ENCODE results near the gene ITGBL1.

ITGBL1 gene

DNA sequence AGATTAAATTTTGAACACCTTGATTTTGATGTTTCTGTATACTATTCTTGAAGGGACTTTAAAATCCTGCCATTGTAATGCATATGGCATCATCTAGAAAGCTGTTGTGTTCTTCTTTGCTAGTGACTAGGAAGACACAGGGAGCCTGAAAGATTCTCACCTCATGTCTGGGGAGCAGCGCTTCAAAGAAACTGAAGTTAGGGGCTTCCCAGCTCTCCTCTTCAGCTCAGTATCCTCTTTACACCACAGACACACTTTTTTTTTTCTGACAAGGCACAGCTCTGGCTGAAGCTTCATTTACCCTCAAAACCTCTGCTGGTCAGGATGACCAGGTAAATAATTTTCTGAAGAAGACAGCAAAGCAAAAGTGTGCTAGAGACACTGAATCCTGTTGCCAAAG is 255.6 kb downstream of the ITGBL1 start:
- in situ Hi-C loops (cut with MboI; ENCODE audit: low pct_unique_long_range_greater_than_20kb, low sequenced_read_pairs): no loop called here
- DNase-seq: no peak

DNA sequence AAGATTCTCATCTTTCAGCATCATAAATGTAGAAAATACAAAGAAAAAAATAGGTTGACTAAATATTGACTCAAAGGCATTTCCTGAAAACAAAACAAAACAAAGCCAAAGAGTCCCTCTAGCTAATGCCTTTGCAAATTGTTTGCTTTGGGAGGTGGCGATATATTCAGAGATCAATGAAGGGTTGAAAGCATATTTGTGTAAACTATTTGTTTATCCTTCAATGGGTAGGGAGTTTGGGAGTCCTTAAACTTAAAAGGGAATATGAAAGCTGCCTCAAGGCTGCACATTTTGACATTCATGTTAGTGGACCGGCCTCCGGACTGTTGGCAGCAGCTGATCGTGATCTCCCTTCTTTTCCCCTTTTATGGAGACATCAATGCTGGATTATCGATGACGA is 257.5 kb downstream of the ITGBL1 start:
- no peak for DNase-seq
- in situ Hi-C loops (cut with MboI; ENCODE audit: low pct_unique_long_range_greater_than_20kb, low sequenced_read_pairs): no loop called here

DNA sequence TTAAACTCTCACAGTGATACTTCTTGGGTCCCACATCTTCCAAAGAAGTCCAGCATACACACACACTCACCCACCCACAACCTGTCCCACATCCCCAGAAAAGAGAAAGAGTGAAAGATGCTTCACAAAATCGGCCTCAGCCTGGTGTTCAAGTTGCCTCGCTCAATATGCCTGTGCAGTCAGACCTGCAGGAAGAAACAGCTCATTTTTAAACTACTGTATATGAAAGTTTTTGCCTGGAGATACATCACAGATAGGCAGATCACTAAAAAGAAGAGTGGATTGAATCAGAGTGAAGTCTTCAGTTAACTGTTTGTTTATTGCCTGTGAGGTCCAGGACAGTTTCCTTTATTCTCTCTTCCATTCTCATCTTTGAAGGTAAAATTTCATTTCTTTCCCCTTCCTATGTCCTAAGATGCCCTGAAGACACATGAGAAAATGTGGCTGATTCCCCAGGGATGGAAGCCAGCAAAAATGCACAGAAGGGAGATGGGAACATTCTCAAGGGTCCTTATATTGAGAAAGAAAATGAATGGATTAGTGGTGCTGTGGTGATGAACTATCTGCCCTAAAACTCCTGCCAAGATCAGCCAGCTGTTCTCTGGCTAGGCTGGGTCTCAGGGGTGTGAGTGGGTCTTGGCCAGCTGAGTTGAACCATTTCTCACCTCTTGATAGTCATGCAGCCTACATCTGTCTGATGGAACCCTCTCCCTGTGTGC is 259.0 kb downstream of the ITGBL1 start:
- in situ Hi-C loops (cut with MboI; ENCODE audit: low pct_unique_long_range_greater_than_20kb, low sequenced_read_pairs): no loop called here
- DNase-seq: no peak

DNA sequence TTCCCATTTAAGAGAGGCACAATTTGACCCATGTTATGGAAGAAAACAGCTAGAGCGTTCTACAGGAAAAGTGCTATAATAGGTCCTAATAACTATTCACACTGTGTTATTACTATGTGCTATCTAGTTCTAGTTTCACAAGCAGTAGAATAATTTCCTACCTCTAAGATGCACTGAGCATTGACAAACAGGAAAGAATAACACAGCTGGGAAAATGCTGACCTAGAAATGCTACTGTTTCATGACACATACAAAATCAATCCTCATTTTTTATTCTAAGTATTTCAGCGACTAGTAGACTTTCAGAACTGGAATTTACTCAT is 259.5 kb downstream of the ITGBL1 start:
- DNase-seq: no peak
- in situ Hi-C loops (cut with MboI; ENCODE audit: low pct_unique_long_range_greater_than_20kb, low sequenced_read_pairs): no loop called here

DNA sequence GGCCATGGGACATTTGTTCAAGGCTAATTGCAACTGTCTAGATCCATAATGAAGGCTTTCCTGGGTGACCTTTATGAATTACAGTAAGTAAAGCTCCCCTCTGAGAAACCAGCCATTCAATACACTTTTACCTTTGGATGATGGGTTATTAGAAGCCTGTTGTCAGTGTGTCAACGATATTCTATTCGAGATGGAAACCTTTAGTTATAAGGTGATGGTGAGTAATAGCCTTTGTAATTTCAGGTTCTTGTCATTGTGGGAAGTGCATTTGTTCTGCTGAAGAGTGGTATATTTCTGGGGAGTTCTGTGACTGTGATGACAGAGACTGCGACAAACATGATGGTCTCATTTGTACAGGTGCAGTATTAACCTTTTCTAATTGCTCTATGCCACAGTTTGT is 261.7 kb downstream of the ITGBL1 start:
- in situ Hi-C loops (cut with MboI; ENCODE audit: low pct_unique_long_range_greater_than_20kb, low sequenced_read_pairs): no loop called here
- no peak for DNase-seq

DNA sequence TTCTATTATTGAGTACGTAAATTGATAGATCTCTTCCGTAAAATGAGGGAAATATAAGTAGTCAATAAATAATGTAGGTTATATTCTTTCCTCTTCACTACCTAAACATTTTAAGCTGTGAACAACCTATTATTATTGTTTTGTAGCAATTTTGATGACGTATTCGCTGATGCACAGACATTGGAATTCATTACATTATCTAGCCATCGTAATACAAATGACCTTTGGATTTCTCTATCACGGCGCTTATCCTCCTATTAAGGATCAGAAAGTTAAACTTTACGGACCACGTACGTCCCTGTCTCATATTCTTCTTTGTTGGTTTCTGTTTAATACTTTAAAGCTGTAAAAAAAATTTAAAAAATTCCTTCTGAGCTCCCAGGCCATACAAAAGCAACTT is 264.9 kb downstream of the ITGBL1 start:
- DNase-seq: no peak
- in situ Hi-C loops (cut with MboI; ENCODE audit: low pct_unique_long_range_greater_than_20kb, low sequenced_read_pairs): no loop called here

DNA sequence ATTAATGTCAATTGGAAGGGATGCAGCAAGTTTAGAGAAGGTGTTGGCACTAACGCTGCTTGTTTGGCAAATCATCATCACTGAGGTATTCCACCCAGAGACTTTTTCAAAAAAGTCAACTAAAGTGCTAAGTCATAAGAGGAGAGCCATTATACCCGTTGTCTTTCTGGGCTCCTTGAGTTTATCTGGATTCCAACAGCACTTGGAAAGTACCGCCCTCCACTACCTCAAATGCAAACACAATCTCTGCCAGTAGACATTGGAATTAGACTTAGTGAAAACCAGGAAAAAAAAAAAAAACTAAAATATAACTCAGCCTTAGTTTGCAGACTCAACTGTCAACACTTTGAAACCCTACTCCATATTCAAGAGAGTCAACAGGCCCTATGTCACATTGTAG is 266.0 kb downstream of the ITGBL1 start:
- no peak for DNase-seq
- in situ Hi-C loops (cut with MboI; ENCODE audit: low pct_unique_long_range_greater_than_20kb, low sequenced_read_pairs): no loop called here

DNA sequence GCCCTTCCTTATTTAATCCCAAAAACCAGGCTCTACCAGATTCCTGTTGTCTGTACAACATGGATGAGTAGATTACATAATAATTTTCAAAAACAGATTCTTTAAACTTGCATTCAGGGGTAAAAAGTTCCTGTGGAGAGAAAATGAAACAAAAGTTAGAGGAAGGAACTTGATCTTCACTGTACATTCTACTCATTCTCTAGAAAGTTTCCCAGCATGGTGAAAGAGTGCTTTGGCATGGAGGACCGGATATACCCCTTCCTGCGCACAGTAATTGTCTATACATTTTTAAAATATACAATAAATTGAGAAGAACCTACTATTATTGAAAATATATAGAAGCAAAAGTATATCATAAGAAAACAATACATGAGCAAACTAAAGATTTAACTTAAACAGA is 274.2 kb downstream of the ITGBL1 start:
- in situ Hi-C loops (cut with MboI; ENCODE audit: low pct_unique_long_range_greater_than_20kb, low sequenced_read_pairs): no loop called here
- no peak for DNase-seq

DNA sequence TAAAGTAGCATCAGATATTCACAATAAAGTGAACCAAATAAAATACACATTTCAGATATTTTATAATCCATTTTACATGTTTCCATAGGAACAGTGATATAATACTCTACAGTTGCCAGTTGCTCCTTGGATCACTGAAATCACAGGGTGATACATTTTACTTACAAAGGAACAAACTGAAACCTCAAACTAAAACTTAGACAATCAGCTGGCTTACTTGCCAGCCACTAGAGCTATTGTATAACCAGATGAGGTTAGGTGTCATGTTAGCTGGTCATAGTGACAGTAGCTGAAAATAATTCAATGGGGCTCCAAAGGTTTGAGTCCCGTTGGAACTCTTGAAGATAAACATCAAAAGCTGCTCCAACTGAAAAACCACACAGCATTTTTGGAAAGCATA is 274.6 kb downstream of the ITGBL1 start:
- no peak for DNase-seq
- in situ Hi-C loops (cut with MboI; ENCODE audit: low pct_unique_long_range_greater_than_20kb, low sequenced_read_pairs): no loop called here

DNA sequence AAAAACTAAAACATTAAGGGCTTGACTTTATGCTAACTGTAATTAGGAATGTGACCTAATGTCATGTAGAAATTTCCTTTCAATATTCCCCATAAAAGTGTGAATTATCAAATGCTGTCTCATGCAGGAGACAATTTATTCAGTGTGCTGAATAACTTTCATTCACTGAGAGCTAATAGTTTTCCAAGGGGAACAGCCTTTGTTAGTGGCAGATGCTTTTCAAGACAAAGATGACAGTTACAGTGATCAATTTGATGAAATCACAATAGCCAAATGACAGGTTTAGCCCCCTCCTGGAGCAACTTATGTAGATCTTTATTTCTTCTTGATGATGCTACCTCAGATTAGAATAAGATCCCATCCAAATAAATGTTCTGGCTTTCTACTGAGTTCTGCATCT is 275.5 kb downstream of the ITGBL1 start:
- in situ Hi-C loops (cut with MboI; ENCODE audit: low pct_unique_long_range_greater_than_20kb, low sequenced_read_pairs): no loop called here

DNA sequence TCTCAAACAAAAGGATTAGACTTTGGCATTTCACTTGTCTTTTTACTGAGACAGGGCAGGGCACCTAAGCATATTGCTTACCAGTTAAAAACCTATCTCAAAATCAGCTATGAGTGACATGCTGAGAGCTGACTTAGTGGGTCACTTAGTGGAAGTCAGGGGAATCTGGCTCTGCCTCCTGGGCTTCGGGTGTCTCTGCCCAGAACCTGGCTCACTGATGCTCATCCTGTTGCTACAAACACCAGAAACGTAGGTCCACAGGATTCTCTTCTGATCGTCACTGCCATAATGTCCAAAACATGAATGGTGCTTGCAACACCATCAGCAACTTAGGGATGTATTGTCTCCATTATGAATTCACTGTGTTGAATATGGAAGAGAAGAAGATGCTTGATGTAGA is 276.1 kb downstream of the ITGBL1 start:
- in situ Hi-C loops (cut with MboI; ENCODE audit: low pct_unique_long_range_greater_than_20kb, low sequenced_read_pairs): no loop called here
- no peak for DNase-seq

More for the DNA sequence above, 275.5 kb downstream of the ITGBL1 start:
- no peak for DNase-seq

DNA sequence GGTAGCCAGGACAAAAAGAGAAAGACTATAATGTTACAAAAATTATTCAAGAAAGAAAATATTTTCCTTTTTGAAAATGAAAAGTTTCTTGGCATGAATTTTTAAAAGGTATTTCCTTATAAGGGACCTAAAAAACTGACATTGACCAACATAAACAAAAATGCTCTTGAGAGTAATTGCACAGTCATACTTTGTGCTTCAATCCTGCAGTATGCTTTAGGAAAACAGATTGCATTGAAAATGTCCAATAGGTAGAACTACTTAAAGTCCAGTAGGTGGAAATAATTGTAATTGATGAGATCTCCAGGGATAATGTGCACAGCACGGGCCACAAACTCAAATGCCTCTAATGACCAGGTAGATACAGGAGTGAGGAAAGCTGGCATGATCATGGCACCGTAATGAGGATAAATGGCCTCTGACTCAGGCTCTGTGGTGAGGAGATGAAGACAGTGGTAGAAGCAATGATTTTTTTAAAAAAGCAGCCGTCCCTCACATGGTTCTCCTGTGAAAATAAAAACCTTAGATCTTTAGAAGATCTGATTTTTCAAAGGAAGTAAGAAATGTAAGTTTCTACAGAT is 278.0 kb downstream of the ITGBL1 start:
- DNase-seq: no peak
- in situ Hi-C loops (cut with MboI; ENCODE audit: low pct_unique_long_range_greater_than_20kb, low sequenced_read_pairs): no loop called here

DNA sequence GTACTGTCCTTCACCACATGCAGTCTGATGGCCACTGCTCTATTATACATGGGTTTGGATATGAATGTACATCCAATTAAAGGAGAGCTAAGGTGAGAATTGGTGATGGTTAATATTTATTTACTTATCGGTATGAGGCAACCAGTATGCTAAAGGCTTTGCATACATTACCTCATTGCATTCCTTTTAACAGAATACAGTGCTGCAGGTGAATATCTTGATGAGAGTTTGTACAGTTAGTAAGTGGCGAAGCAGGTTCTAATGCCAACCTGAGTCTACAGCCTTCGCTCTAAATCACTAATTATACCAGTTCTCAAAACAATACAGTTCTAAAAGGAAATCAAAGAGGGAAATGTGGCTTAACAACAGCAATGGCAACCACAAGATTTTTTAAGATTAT is 284.1 kb downstream of the ITGBL1 start:
- in situ Hi-C loops (cut with MboI; ENCODE audit: low pct_unique_long_range_greater_than_20kb, low sequenced_read_pairs): no loop called here

DNA sequence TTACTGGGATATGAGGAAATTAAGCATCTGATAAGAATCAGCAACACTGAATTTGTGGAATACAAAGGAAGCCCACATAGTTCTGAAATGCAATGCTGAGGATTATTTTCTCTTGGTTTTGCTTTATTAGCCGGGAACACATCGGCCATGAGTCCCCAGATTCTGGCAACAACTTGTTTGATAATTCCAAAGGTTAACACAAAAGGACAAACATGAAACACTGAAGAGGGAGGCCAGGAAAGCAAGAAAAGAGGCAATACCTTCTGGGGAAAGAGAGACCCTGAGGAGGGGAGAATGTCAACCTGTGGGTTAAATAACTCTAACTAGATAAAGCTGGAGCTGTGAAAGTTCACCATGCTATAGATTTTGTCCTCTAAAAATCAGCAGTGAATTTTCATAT is 285.9 kb downstream of the ITGBL1 start:
- no peak for DNase-seq
- in situ Hi-C loops (cut with MboI; ENCODE audit: low pct_unique_long_range_greater_than_20kb, low sequenced_read_pairs): no loop called here

More for the DNA sequence above, 284.1 kb downstream of the ITGBL1 start:
- no peak for DNase-seq

DNA sequence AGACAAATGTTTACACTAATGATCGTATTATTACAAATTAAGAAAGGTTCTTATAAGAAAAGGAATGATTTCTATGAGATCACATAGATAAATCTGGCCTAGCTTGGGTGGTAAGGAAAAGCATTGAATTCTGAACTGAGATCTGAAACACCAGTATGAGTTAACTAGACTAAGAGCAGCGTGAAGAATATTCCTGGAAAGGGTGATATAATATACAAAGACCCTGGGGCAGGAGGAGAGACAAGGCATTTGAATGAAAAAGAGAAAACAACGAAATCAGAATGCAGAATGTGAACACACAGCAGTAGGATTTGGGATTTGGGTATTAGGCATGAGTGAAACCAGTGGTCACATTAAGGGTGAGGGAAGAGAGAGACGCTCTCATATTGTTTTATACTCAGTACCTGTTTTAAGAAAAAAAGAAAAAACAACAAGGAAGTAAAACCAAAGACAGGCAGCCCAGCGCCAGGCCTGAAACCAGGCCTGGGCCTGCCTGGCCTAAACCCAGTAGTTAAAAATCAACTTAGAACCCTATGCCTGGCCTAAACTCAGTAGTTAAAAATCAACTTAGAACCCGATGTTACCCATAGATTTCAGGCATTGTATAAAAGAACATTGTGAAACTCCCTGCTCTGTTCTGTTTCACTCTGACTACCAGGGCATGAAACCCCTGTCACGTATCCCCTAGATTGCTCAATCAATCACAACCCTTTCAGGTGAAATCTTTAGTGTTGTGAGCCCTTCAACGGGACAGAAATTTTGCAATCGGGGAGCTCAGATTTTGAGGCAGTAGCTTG is 287.1 kb downstream of the ITGBL1 start:
- in situ Hi-C loops (cut with MboI; ENCODE audit: low pct_unique_long_range_greater_than_20kb, low sequenced_read_pairs): no loop called here
- DNase-seq: no peak

DNA sequence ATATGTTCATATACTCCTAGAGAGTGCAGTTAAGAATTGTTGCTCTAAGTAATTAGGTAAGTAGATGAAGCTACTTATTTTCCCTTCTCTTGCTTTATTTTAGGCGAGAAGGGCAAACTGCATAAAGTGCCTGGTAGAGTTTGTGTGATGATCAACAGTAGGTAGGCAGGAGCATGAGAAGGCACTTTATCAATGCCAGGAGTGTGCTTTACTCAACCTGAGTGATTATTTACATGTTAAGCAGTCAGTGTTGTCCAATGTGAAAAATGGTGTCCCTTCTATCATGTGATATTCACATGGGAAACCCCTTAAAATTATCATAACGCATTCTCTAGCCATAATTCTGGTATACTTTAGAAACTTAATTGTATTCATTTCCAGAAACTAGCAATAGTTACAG is 294.0 kb downstream of the ITGBL1 start:
- in situ Hi-C loops (cut with MboI; ENCODE audit: low pct_unique_long_range_greater_than_20kb, low sequenced_read_pairs): no loop called here

DNA sequence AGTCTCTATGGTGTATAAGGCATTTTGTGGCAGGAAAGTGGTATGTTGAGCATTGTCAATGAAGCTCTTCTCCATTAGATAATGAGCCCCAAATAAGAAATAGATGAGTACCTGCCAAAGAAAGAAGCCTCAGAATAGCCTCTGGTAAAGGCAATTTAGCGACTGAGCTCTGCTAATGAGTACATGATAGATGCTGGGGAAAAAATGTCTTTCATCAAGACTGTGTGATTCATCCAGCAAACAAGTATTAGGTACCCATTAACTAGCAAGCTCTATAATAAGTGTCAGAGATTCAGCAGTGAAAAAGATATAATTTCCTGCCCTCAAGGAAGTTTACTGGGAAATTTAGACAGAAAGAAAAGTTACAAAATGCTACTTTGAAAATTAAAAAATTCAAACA is 294.6 kb downstream of the ITGBL1 start:
- in situ Hi-C loops (cut with MboI; ENCODE audit: low pct_unique_long_range_greater_than_20kb, low sequenced_read_pairs): no loop called here
- no peak for DNase-seq

More for the DNA sequence above, 294.0 kb downstream of the ITGBL1 start:
- no peak for DNase-seq

DNA sequence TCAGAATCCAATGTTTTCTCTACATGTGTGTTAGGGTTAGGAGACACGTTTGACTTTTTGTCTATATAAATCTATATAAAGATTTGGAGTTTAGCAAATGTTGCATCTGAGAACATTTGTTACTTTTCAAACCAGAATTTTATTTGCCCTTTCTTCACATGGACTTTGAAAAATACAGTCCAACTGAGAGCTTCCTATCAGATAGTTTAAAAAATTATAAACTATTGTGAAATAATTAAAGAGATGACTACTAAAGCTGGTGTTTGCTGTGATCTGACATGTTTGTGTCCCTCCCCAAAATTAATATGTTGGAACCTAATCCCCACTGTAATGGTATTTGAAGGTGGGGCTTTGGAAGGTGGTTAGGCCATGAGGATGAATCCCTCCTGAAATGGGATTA is 297.1 kb downstream of the ITGBL1 start:
- in situ Hi-C loops (cut with MboI; ENCODE audit: low pct_unique_long_range_greater_than_20kb, low sequenced_read_pairs): no loop called here

DNA sequence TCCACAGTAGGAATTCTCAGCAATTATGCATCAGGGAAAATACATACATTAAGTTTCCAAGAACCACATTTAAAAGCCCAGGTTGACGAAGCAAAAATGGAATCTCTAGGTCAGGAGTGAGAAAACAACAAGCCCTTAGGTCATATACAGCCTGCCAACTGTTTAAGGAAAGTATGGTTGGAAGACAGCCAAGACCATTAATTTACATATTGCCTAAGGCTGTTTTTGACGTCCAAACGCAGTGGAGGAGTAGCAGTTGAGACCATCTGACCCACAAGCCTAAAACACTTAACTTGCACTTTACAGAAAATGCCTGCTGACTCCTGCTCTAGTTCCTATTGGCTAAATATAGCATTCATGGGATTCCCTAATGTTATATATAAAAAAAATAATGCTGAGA is 299.0 kb downstream of the ITGBL1 start:
- in situ Hi-C loops (cut with MboI; ENCODE audit: low pct_unique_long_range_greater_than_20kb, low sequenced_read_pairs): no loop called here
- no peak for DNase-seq

More for the DNA sequence above, 297.1 kb downstream of the ITGBL1 start:
- DNase-seq: no peak

DNA sequence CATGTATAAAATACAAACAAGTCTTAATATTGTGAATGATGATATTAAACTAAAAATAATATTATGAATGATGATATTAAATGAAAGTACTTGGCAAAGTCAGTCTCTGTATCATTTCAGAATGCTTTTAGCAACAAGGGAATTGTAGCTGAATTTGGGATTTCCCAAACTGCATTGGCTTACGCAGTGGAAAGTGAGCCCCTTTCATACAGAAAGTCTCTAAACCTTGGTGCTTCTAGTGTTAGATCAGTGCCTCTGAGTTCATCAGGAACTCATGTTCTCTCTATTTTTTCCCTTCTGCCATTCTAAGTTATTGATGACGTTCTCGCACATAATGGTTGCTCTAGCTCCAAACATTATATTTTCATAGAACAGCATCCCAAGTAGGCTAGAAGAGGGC is 300.0 kb downstream of the ITGBL1 start:
- in situ Hi-C loops (cut with MboI; ENCODE audit: low pct_unique_long_range_greater_than_20kb, low sequenced_read_pairs): no loop called here
- no peak for DNase-seq

All from KBM-7 (cell line).